Neural progenitor cell (in vitro differentiated cells): ENCODE results near the gene LIN7C. TPM values are rescaled to one million over a fixed set of nuclear protein-coding genes. Genes with fewer than 3 reads are reported as not detected.
A peak's percentile ranks its signal among the peaks of the same experiment; 100 is the strongest.

Source experiments
- DNase-seq: peaks from one replicate; pipeline ENCODE4 v3.0.0-alpha.2; 2016; ENCODE audit warnings: low spot score
- H2AFZ ChIP-seq: fragments of 200-600 bp; sonication (generic); replicated peaks from 2 replicates; pipeline ENCODE4 v1.6.1; 2016; ENCODE audit warnings: antibody characterized with exemption
- H3F3A ChIP-seq: fragments of 200-600 bp; sonication (generic); 2 replicates; pipeline ENCODE4 v1.6.1; 2016; ENCODE audit warnings: antibody characterized with exemption, low read depth
- H3K27ac ChIP-seq: fragments of 200-600 bp; sonication (generic); 2 replicates; pipeline ENCODE4 v1.5.1; 2016; ENCODE audit warnings: mild to moderate bottlenecking
- H3K27me3 ChIP-seq: fragments of 200-600 bp; sonication (generic); 2 replicates; pipeline ENCODE4 v1.6.1; 2016; ENCODE audit warnings: mild to moderate bottlenecking, moderate library complexity
- H3K36me3 ChIP-seq: fragments of 200-600 bp; sonication (generic); 2 replicates; pipeline ENCODE4 v1.5.1; 2016
- H3K4me1 ChIP-seq: fragments of 200-600 bp; sonication (generic); 2 replicates; pipeline ENCODE4 v1.6.1; 2016; ENCODE audit warnings: mixed run types
- H3K4me2 ChIP-seq: fragments of 200-600 bp; sonication (generic); 2 replicates; pipeline ENCODE4 v1.6.1; 2016
- H3K4me3 ChIP-seq: fragments of 200-600 bp; sonication (generic); 2 replicates; pipeline ENCODE4 v1.5.1; 2016
- H3K79me2 ChIP-seq: fragments of 200-600 bp; sonication (generic); 2 replicates; pipeline ENCODE4 v1.6.1; 2016; ENCODE audit warnings: low read depth
- H3K9ac ChIP-seq: fragments of 200-600 bp; sonication (generic); 2 replicates; pipeline ENCODE4 v1.6.1; 2016
- H3K9me3 ChIP-seq: fragments of 200-600 bp; sonication (generic); 2 replicates; pipeline ENCODE4 v1.5.1; 2016; ENCODE audit warnings: low read depth
- H4K20me1 ChIP-seq: fragments of 200-600 bp; sonication (generic); 2 replicates; pipeline ENCODE4 v1.6.1; 2016; ENCODE audit warnings: low read depth
- H3K27ac Mint-ChIP-seq: 3 replicates; pipeline ENCODE4 v1.8.0; 2021; ENCODE audit warnings: mixed read lengths
- H3K27me3 Mint-ChIP-seq: 2 replicates; pipeline ENCODE4 v1.8.0; 2022; ENCODE audit warnings: low read depth, mild to moderate bottlenecking, inconsistent platforms, moderate library complexity, mixed read lengths; ENCODE audit not compliant: insufficient read depth
- H3K36me3 Mint-ChIP-seq: 3 replicates; pipeline ENCODE4 v1.8.0; 2021; ENCODE audit warnings: mixed read lengths
- H3K4me1 Mint-ChIP-seq: 3 replicates; pipeline ENCODE4 v1.8.0; 2021; ENCODE audit warnings: mixed read lengths
- H3K4me3 Mint-ChIP-seq: 3 replicates; pipeline ENCODE4 v1.8.0; 2021; ENCODE audit warnings: mild to moderate bottlenecking, moderate library complexity, mixed read lengths
- H3K9me3 Mint-ChIP-seq: 3 replicates; pipeline ENCODE4 v1.8.0; 2020; ENCODE audit warnings: mixed read lengths
- CTCF ChIP-seq: fragments of 200-600 bp; sonication (generic); IDR thresholded peaks from 2 replicates; pipeline ENCODE4 v1.5.1; 2017; ENCODE audit warnings: antibody characterized with exemption, mild to moderate bottlenecking
- EZH2 ChIP-seq: fragments of 200-600 bp; sonication (generic); IDR thresholded peaks from 2 replicates; pipeline ENCODE4 v1.6.1; 2017; ENCODE audit warnings: antibody characterized with exemption, mild to moderate bottlenecking, moderate library complexity
- EZH2phosphoT487 ChIP-seq: fragments of 200-600 bp; sonication (generic); IDR thresholded peaks from 2 replicates; pipeline ENCODE4 v1.6.1; 2017; ENCODE audit warnings: antibody characterized with exemption
- total RNA-seq: library from RNA; depleted of rRNA; stranded (reverse); fragments of >200 nt; gene quantifications from 2 replicates; pipeline ENCODE4 v1.2.3, GENCODE V29; 2015; ENCODE audit warnings: low replicate concordance

Gene LIN7C
- total RNA-seq, 1 donor from 2014 or later = 82.1 TPM

- Mint-ChIP-seq H3K27me3 (peaks cover 16% of the 10 kb centered on the region), H3K36me3 (peaks cover 2% of the 10 kb centered on the region), H3K9me3 (no peaks in the 10 kb centered on the region), H3K27ac (no peak overlapping the region), H3K4me3 (no peak overlapping the region), H3K4me1 (peaks cover 64% of the 10 kb centered on the region)
- Histone ChIP-seq H3K36me3 (no peaks in the 10 kb centered on the region), H3K4me3 (peak overlapping the region; percentile 85), H2AFZ (no peak overlapping the region), H3K27ac (no peak overlapping the region), H3K4me2 (peak overlapping the region; percentile 95), H3K9me3 (no peaks in the 10 kb centered on the region), H3K9ac (no peak overlapping the region), H4K20me1 (peaks cover 95% of the 10 kb centered on the region), H3F3A (peaks cover 16% of the 10 kb centered on the region), H3K4me1 (peaks cover 55% of the 10 kb centered on the region), H3K79me2 (peaks cover 100% of the 10 kb centered on the region), H3K27me3 (no peaks in the 10 kb centered on the region)
- no peak for DNase-seq
- TF ChIP-seq EZH2 (no peak), CTCF (no peak), EZH2phosphoT487 (no peak)
Observed at GRCh38 chr11:27467181-27467913, 39.2 kb downstream of the LIN7C start.

GRCh38 chr11:27466363-27466762, 40.2 kb downstream of the LIN7C start:
- no peaks in the 10 kb centered on the region for H3K9me3 ChIP-seq
- H4K20me1 ChIP-seq = peaks cover 100% of the 10 kb centered on the region
- peaks cover 100% of the 10 kb centered on the region for H3K79me2 ChIP-seq
- H3K27ac ChIP-seq = peak overlapping the region; percentile 60
- TF ChIP-seq EZH2phosphoT487 (no peak), EZH2 (no peak), CTCF (no peak)
- peaks cover 62% of the 10 kb centered on the region for H3K4me1 ChIP-seq
- Mint-ChIP-seq H3K4me1 (peaks cover 67% of the 10 kb centered on the region), H3K36me3 (peaks cover 2% of the 10 kb centered on the region), H3K27ac (no peak overlapping the region), H3K4me3 (no peak overlapping the region), H3K27me3 (peaks cover 16% of the 10 kb centered on the region), H3K9me3 (no peaks in the 10 kb centered on the region)
- H3K36me3 ChIP-seq = no peaks in the 10 kb centered on the region
- H3K9ac ChIP-seq = no peak overlapping the region
- no peaks in the 10 kb centered on the region for H3K27me3 ChIP-seq
- no peak overlapping the region for H2AFZ ChIP-seq
- no peak for DNase-seq
- H3K4me2 ChIP-seq = peak overlapping the region; percentile 66
- H3K4me3 ChIP-seq = peak overlapping the region; percentile 9
- H3F3A ChIP-seq = peaks cover 17% of the 10 kb centered on the region

- H2AFZ ChIP-seq = no peak overlapping the region
- H4K20me1 ChIP-seq = peaks cover 100% of the 10 kb centered on the region
- TF ChIP-seq CTCF = no peak
- no peak for TF ChIP-seq EZH2
- no peak for TF ChIP-seq EZH2phosphoT487
- H3K4me1 ChIP-seq = peaks cover 69% of the 10 kb centered on the region
- Mint-ChIP-seq H3K36me3 (peaks cover 2% of the 10 kb centered on the region), H3K27me3 (peaks cover 15% of the 10 kb centered on the region), H3K9me3 (no peaks in the 10 kb centered on the region), H3K4me1 (peaks cover 66% of the 10 kb centered on the region), H3K4me3 (no peak overlapping the region), H3K27ac (no peak overlapping the region)
- H3K27ac ChIP-seq = peak overlapping the region; percentile 60
- H3K27me3 ChIP-seq = no peaks in the 10 kb centered on the region
- H3K9ac ChIP-seq = peak overlapping the region; percentile 27
- peak overlapping the region; percentile 66 for H3K4me2 ChIP-seq
- H3K79me2 ChIP-seq = peaks cover 100% of the 10 kb centered on the region
- H3K9me3 ChIP-seq = no peaks in the 10 kb centered on the region
- no peaks in the 10 kb centered on the region for H3K36me3 ChIP-seq
- peak overlapping the region; percentile 9 for H3K4me3 ChIP-seq
- H3F3A ChIP-seq = peaks cover 20% of the 10 kb centered on the region
- DNase-seq = no peak
Observed at GRCh38 chr11:27465629-27466028, 40.9 kb downstream of the LIN7C start.
